ENCODE data around the gene PRSS58. TPM values are rescaled to one million over a fixed set of nuclear protein-coding genes. Genes with fewer than 3 reads are reported as not detected.

Gene PRSS58
- total and polyA plus RNA-seq, 2 donors (not counting 1 experiment from before 2014, with no cell fraction given), result not detected

DNA sequence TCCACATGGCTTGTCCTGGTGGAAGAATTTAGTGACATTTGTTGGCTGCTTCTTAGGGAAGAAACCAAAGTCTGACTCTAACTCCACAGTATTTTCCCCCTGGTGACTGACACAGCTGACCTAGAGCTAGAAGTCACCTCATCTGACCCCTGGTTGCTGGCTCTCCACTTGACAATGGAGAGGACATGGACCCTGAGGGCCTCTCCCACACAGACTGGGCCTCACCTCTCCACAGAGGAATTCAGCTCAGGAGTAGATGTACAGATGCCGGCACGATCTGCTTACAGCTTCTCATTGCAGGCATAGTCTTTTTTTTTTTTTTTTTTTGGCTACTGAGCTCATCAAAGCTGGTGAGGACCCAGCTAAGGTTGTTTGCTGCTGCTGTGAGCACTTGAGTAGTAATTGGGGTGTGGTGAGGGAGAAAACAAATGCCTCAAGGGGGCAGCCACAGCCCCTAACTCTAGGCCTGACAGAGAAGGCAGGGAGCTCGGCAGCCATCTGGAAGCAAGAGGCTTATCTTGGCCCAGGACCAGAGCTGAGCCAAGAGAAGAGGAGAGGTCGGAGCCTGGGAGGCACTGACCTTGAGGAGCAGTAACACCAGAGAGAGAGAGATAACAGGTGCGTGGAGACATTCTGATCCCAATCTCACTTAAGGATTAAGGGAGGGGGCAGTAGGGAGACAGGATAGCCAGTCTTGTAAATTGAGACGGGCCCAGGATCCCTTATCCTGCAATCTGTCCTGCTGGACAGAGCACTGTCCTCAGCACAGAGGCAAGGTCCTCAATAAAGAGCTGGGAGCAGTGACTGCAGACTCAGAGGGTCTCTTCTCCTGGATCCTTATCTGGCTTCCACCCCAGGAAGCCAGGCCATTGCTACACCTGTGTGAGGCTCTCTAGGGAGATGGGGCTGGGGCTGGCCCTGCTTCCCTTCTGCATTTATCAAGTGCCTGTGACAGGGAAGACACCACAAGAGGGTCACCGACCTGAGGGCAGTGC lies 9.4 kb downstream of the PRSS58 start:
- Mint-ChIP-seq H3K4me1 (no peaks in the 10 kb centered on the region), H3K27me3 (peaks cover 3% of the 10 kb centered on the region), H3K4me3 (no peak overlapping the region), H3K9me3 (ENCODE audit: insufficient read depth) (no peaks in the 10 kb centered on the region), H3K27ac (no peak overlapping the region)
- ChIA-PET POLR2A (no interaction called here), CTCF (no interaction called here)
- Histone ChIP-seq H3K4me3 (ENCODE audit: control extremely low read depth in 1 of 5, extremely low read depth in 1 of 5, insufficient read depth in 1 of 5, low read depth in 2 of 5, low read length in 4 of 5) (no peak overlapping the region), H3K79me2 (ENCODE audit: control insufficient read depth, insufficient read depth, low read length) (no peaks in the 10 kb centered on the region), H2AFZ (ENCODE audit: insufficient read depth, low read depth, low read length, poor library complexity, severe bottlenecking) (no peak overlapping the region), H3K27ac (ENCODE audit: low read length in 2 of 2) (no peak overlapping the region), H3K4me1 (ENCODE audit: control insufficient read depth in 2 of 2, insufficient read depth in 2 of 2, low read length in 2 of 2) (no peaks in the 10 kb centered on the region), H4K20me1 (ENCODE audit: control insufficient read depth, insufficient read depth, low read length, poor library complexity, severe bottlenecking) (no peaks in the 10 kb centered on the region), H3K36me3 (replicated peaks in 1 of 2; ENCODE audit: control extremely low read depth in 1 of 2, control insufficient read depth in 1 of 2, extremely low read depth in 1 of 2, insufficient read depth in 2 of 2, low read length in 1 of 2) (no peaks in the 10 kb centered on the region), H3K9me3 (ENCODE audit: control extremely low read depth in 1 of 3, control insufficient read depth in 2 of 3, insufficient read depth in 1 of 3, low read length in 2 of 3) (peaks cover 0 to 4% (median 0%) of the 10 kb centered on the region in 3 donors), H3K27me3 (replicated peaks in 1 of 4; ENCODE audit: control extremely low read depth in 1 of 4, control insufficient read depth in 3 of 4, insufficient read depth in 4 of 4, low read length in 3 of 4) (no peaks in the 10 kb centered on the region), H3K9ac (ENCODE audit: low read length) (no peak overlapping the region), H3K4me2 (replicated peaks; ENCODE audit: low read depth, low read length, poor library complexity, severe bottlenecking) (no peak overlapping the region)
- intact Hi-C loops (cut with micrococcal nuclease), result no loop called here
- TF ChIP-seq EZH2 (IDR thresholded peaks at IDR 0.05; ENCODE audit: borderline replicate concordance, insufficient read depth, low read depth, low read length, poor library complexity, severe bottlenecking), result no peak
- TF ChIP-seq, protein P1, sequence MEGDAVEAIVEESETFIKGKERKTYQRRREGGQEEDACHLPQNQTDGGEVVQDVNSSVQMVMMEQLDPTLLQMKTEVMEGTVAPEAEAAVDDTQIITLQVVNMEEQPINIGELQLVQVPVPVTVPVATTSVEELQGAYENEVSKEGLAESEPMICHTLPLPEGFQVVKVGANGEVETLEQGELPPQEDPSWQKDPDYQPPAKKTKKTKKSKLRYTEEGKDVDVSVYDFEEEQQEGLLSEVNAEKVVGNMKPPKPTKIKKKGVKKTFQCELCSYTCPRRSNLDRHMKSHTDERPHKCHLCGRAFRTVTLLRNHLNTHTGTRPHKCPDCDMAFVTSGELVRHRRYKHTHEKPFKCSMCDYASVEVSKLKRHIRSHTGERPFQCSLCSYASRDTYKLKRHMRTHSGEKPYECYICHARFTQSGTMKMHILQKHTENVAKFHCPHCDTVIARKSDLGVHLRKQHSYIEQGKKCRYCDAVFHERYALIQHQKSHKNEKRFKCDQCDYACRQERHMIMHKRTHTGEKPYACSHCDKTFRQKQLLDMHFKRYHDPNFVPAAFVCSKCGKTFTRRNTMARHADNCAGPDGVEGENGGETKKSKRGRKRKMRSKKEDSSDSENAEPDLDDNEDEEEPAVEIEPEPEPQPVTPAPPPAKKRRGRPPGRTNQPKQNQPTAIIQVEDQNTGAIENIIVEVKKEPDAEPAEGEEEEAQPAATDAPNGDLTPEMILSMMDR (IDR thresholded peaks at IDR 0.05), result no peak
- WGBS (ENCODE audit: insufficient coverage), result 63% methylated on average over 7 of the region's 7 CpGs
- ATAC-seq (ENCODE audit: low read depth), result no peak
- DNase-seq, result no peak

DNA sequence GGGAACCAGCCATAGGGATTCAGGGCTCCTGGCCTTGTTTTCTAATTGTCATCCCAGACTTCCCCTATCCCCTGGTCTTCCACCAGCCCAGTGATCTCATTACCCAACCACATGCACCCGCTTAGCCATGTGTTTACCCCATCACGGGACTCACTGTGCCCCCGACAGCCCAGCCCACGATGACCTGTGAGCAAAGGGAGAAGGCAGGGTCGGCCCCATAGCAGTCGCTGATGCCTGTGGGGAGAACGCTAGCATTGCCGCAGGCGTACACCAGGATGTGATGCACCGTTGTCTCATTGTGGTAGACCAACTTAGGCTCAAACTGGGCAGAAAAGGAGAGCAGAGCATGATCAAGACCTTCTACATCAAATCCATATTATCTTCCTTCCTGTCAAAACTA lies 14.0 kb downstream of the PRSS58 start:
- Histone ChIP-seq H3K27ac (ENCODE audit: low read length in 2 of 2) (no peak overlapping the region), H3K36me3 (replicated peaks in 1 of 2; ENCODE audit: control extremely low read depth in 1 of 2, control insufficient read depth in 1 of 2, extremely low read depth in 1 of 2, insufficient read depth in 2 of 2, low read length in 1 of 2) (no peaks in the 10 kb centered on the region), H3K9me3 (ENCODE audit: control extremely low read depth in 1 of 3, control insufficient read depth in 2 of 3, insufficient read depth in 1 of 3, low read length in 2 of 3) (peaks cover 0 to 4% (median 0%) of the 10 kb centered on the region in 3 donors), H3K79me2 (ENCODE audit: control insufficient read depth, insufficient read depth, low read length) (no peaks in the 10 kb centered on the region), H3K4me3 (ENCODE audit: control extremely low read depth in 1 of 5, extremely low read depth in 1 of 5, insufficient read depth in 1 of 5, low read depth in 2 of 5, low read length in 4 of 5) (no peak overlapping the region), H3K9ac (ENCODE audit: low read length) (no peak overlapping the region), H4K20me1 (ENCODE audit: control insufficient read depth, insufficient read depth, low read length, poor library complexity, severe bottlenecking) (no peaks in the 10 kb centered on the region), H3K4me1 (ENCODE audit: control insufficient read depth in 2 of 2, insufficient read depth in 2 of 2, low read length in 2 of 2) (no peaks in the 10 kb centered on the region), H3K27me3 (replicated peaks in 1 of 4; ENCODE audit: control extremely low read depth in 1 of 4, control insufficient read depth in 3 of 4, insufficient read depth in 4 of 4, low read length in 3 of 4) (no peaks in the 10 kb centered on the region), H2AFZ (ENCODE audit: insufficient read depth, low read depth, low read length, poor library complexity, severe bottlenecking) (no peak overlapping the region), H3K4me2 (replicated peaks; ENCODE audit: low read depth, low read length, poor library complexity, severe bottlenecking) (no peak overlapping the region)
- Mint-ChIP-seq H3K4me3 (no peak overlapping the region), H3K27me3 (peaks cover 3% of the 10 kb centered on the region), H3K4me1 (no peaks in the 10 kb centered on the region), H3K27ac (no peak overlapping the region), H3K9me3 (ENCODE audit: insufficient read depth) (no peaks in the 10 kb centered on the region)
- POLR2A ChIA-PET, result no interaction called here
- CTCF ChIA-PET, result no interaction called here
- WGBS (ENCODE audit: insufficient coverage), result 82% methylated on average over 9 of the region's 10 CpGs
- ATAC-seq (ENCODE audit: low read depth) (no peak), DNase-seq (no peak)
- intact Hi-C loops (cut with micrococcal nuclease), result no loop called here
- TF ChIP-seq, protein P1 (IDR thresholded peaks at IDR 0.05), result no peak
- no peak for TF ChIP-seq EZH2 (IDR thresholded peaks at IDR 0.05; ENCODE audit: borderline replicate concordance, insufficient read depth, low read depth, low read length, poor library complexity, severe bottlenecking)

All from B cell (primary cell).